ENCODE measurements around the gene HECW1.

Gene HECW1

GRCh38 chr7:43112941-43113621 lies 634 bp downstream of the HECW1 start:
- ATAC-seq, result peak; percentile 74
- TF ChIP-seq ISL1 (CRISPR knock-in tag; IDR thresholded peaks at IDR 0.05) (no peak), ZFP30 (CRISPR knock-in tag; IDR thresholded peaks at IDR 0.05) (no peak), RARB (CRISPR knock-in tag; IDR thresholded peaks at IDR 0.05) (no peak), PPARA (CRISPR knock-in tag; IDR thresholded peaks at IDR 0.05; ENCODE audit: borderline replicate concordance) (no peak), PATZ1 (CRISPR knock-in tag; IDR thresholded peaks at IDR 0.05; ENCODE audit: borderline replicate concordance) (no peak), ZNF565 (CRISPR knock-in tag; conservative IDR thresholded peaks at IDR 0.05; ENCODE audit: low read depth) (no peak), CSDC2 (CRISPR knock-in tag; IDR thresholded peaks at IDR 0.05) (no peak), ZC3H10 (CRISPR knock-in tag; IDR thresholded peaks at IDR 0.05) (no peak), POU6F1 (CRISPR knock-in tag; IDR thresholded peaks at IDR 0.05; ENCODE audit: borderline replicate concordance, low read depth) (no peak), ZNF70 (CRISPR knock-in tag; IDR thresholded peaks at IDR 0.05) (no peak), ARNTL (CRISPR knock-in tag; IDR thresholded peaks at IDR 0.05; ENCODE audit: borderline replicate concordance, low read depth) (no peak), SNAI2 (CRISPR knock-in tag; IDR thresholded peaks at IDR 0.05) (no peak), TCF4 (CRISPR knock-in tag; IDR thresholded peaks at IDR 0.05; ENCODE audit: borderline replicate concordance) (no peak), GLIS3 (CRISPR knock-in tag; IDR thresholded peaks at IDR 0.05) (no peak), TOX (CRISPR knock-in tag; IDR thresholded peaks at IDR 0.05; ENCODE audit: borderline replicate concordance) (no peak)

- peak; percentile 32 for ATAC-seq
Observed at GRCh38 chr7:43113622-43114457, 1.4 kb downstream of the HECW1 start.

GRCh38 chr7:43114458-43114780 lies 2.0 kb downstream of the HECW1 start:
- TF ChIP-seq GLIS3 (CRISPR knock-in tag; IDR thresholded peaks at IDR 0.05), result no peak
- TF ChIP-seq ZC3H10 (CRISPR knock-in tag; IDR thresholded peaks at IDR 0.05), result no peak
- TF ChIP-seq ZFP30 (CRISPR knock-in tag; IDR thresholded peaks at IDR 0.05), result no peak
- TF ChIP-seq RARB (CRISPR knock-in tag; IDR thresholded peaks at IDR 0.05), result no peak
- TF ChIP-seq ZFP3 (CRISPR knock-in tag; IDR thresholded peaks at IDR 0.05), result no peak
- no peak for TF ChIP-seq ISL1 (CRISPR knock-in tag; IDR thresholded peaks at IDR 0.05)
- no peak for TF ChIP-seq ARNTL (CRISPR knock-in tag; IDR thresholded peaks at IDR 0.05; ENCODE audit: borderline replicate concordance, low read depth)
- no peak for TF ChIP-seq SNAI2 (CRISPR knock-in tag; IDR thresholded peaks at IDR 0.05)
- TF ChIP-seq ZNF70 (CRISPR knock-in tag; IDR thresholded peaks at IDR 0.05), result no peak
- no peak for TF ChIP-seq PATZ1 (CRISPR knock-in tag; IDR thresholded peaks at IDR 0.05; ENCODE audit: borderline replicate concordance)
- no peak for TF ChIP-seq CSRNP3 (CRISPR knock-in tag; IDR thresholded peaks at IDR 0.05)
- TF ChIP-seq POU6F1 (CRISPR knock-in tag; IDR thresholded peaks at IDR 0.05; ENCODE audit: borderline replicate concordance, low read depth), result no peak
- no peak for ATAC-seq

More at GRCh38 chr7:43113622-43114457, 1.4 kb downstream of the HECW1 start:
- TF ChIP-seq ZNF70 (CRISPR knock-in tag; IDR thresholded peaks at IDR 0.05), result no peak

Measured in SK-N-SH treated with all-trans-retinoic acid at 6 μM for 48 hours (cell line).